Left ventricle myocardium inferior (tissue), 1 donor: ENCODE results near the gene YPEL3. TPM values are rescaled to one million over a fixed set of nuclear protein-coding genes. Genes with fewer than 3 reads are reported as not detected.
A peak's percentile ranks its signal among the peaks of the same experiment; 100 is the strongest.

Experiments used
- DNase-seq: peaks from one replicate; pipeline ENCODE4 v3.0.0-alpha.2; 2020
- H3K27ac ChIP-seq: fragments of 200-600 bp; replicated peaks from 2 replicates; pipeline ENCODE4 v1.8.0; 2021
- H3K27me3 ChIP-seq: fragments of 200-600 bp; 2 replicates; pipeline ENCODE4 v1.8.0; 2021; ENCODE audit warnings: low read depth
- H3K36me3 ChIP-seq: fragments of 200-600 bp; 2 replicates; pipeline ENCODE4 v1.8.0; 2021
- H3K4me1 ChIP-seq: fragments of 200-600 bp; 2 replicates; pipeline ENCODE4 v1.8.0; 2021
- H3K4me3 ChIP-seq: fragments of 200-600 bp; 2 replicates; pipeline ENCODE4 v1.8.0; 2021; ENCODE audit warnings: mild to moderate bottlenecking, moderate library complexity
- H3K9me3 ChIP-seq: fragments of 200-600 bp; replicated peaks from 2 replicates; pipeline ENCODE4 v1.8.0; 2021
- CTCF ChIP-seq: fragments of 200-600 bp; IDR thresholded peaks from 2 replicates; pipeline ENCODE4 v1.8.0; 2021; ENCODE audit warnings: antibody characterized with exemption, mild to moderate bottlenecking, borderline replicate concordance
- intact Hi-C: fragments of 100-400 bp; cut with micrococcal nuclease; formaldehyde crosslinking; loops from one replicate; pipeline ENCODE4 v1.11.0; 2022
- total RNA-seq: library from RNA; stranded (reverse); fragmentation: NEBNext Ultra II Directional; extraction: Animal tissue kit (Norgen Biotek cat#: 25700); gene quantifications from one replicate; pipeline ENCODE4 v1.2.1, GENCODE V29; 2021
- donor health status: DM: no; HTN: yes; CAD: no; lungs with severe emphysema.

YPEL3 gene
- total RNA-seq, 1 donor from 2014 or later: 54.4 TPM

GRCh38 chr16:30112197-30113030 lies 16.4 kb upstream of the YPEL3 start:
- Histone ChIP-seq H3K4me1 (peaks cover 9% of the 10 kb centered on the region), H3K27ac (no peak overlapping the region), H3K36me3 (peaks cover 89% of the 10 kb centered on the region), H3K27me3 (no peaks in the 10 kb centered on the region), H3K9me3 (no peaks in the 10 kb centered on the region), H3K4me3 (no peak overlapping the region)
- intact Hi-C loops: no loop called here
- peak; percentile 63 for TF ChIP-seq CTCF
- peak; percentile 62 for DNase-seq

GRCh38 chr16:30110661-30111060 lies 14.6 kb upstream of the YPEL3 start:
- DNase-seq: no peak
- peaks cover 86% of the 10 kb centered on the region for H3K36me3 ChIP-seq

GRCh38 chr16:30108059-30108850 lies 12.2 kb upstream of the YPEL3 start:
- DNase-seq: no peak
- H3K4me1 ChIP-seq: peaks cover 4% of the 10 kb centered on the region
- H3K27ac ChIP-seq: no peak overlapping the region
- intact Hi-C loops: no loop called here
- no peaks in the 10 kb centered on the region for H3K9me3 ChIP-seq
- TF ChIP-seq CTCF: no peak
- no peak overlapping the region for H3K4me3 ChIP-seq
- no peaks in the 10 kb centered on the region for H3K27me3 ChIP-seq
- peaks cover 83% of the 10 kb centered on the region for H3K36me3 ChIP-seq

More at GRCh38 chr16:30110661-30111060, 14.6 kb upstream of the YPEL3 start:
- Histone ChIP-seq H3K4me1 (peaks cover 9% of the 10 kb centered on the region), H3K27ac (no peak overlapping the region), H3K4me3 (no peak overlapping the region), H3K27me3 (no peaks in the 10 kb centered on the region), H3K9me3 (no peaks in the 10 kb centered on the region)
- intact Hi-C loops: no loop called here
- no peak for TF ChIP-seq CTCF

- Histone ChIP-seq H3K27ac (no peak overlapping the region), H3K4me1 (no peaks in the 10 kb centered on the region), H3K36me3 (peaks cover 52% of the 10 kb centered on the region), H3K27me3 (no peaks in the 10 kb centered on the region), H3K4me3 (no peak overlapping the region), H3K9me3 (no peaks in the 10 kb centered on the region)
- TF ChIP-seq CTCF: no peak
- intact Hi-C loops: no loop called here
- DNase-seq: no peak
These were observed 8.5 kb upstream of the YPEL3 start for GRCh38 chr16:30104492-30104891.

GRCh38 chr16:30104090-30104489 lies 8.1 kb upstream of the YPEL3 start:
- intact Hi-C loops: no loop called here
- Histone ChIP-seq H3K27me3 (no peaks in the 10 kb centered on the region), H3K4me3 (no peak overlapping the region), H3K9me3 (no peaks in the 10 kb centered on the region), H3K27ac (no peak overlapping the region), H3K36me3 (peaks cover 48% of the 10 kb centered on the region), H3K4me1 (no peaks in the 10 kb centered on the region)
- DNase-seq: no peak
- no peak for TF ChIP-seq CTCF
